MM.1S (cell line): ENCODE measurements around the gene BTBD17.

Source experiments
- CTCF ChIP-seq: fragments of 300-600 bp; sonication (generic); IDR thresholded peaks from 2 replicates; pipeline ENCODE4 v1.5.1; 2016; ENCODE audit warnings: antibody characterized with exemption, low read length, mixed read lengths
- EZH2 ChIP-seq: fragments of 300-600 bp; sonication (generic); optimal IDR thresholded peaks from 2 replicates; pipeline ENCODE3; 2017; ENCODE audit warnings: low read depth, mild to moderate bottlenecking, antibody characterized with exemption, low read length, mixed read lengths

- no peak for TF ChIP-seq CTCF
- no peak for TF ChIP-seq EZH2
Measured at GRCh38 chr17:74347646-74348045, 14.0 kb downstream of the BTBD17 start.
